ENCODE data around the gene GRM2. TPM values are rescaled to one million over a fixed set of nuclear protein-coding genes. Genes with fewer than 3 reads are reported as not detected.

GRM2 gene
- total RNA-seq, 5 donors from 2014 or later (not counting 1 experiment from before 2014, with no cell fraction given) = 1.5 to 6.9 (median 2.2) TPM

DNA sequence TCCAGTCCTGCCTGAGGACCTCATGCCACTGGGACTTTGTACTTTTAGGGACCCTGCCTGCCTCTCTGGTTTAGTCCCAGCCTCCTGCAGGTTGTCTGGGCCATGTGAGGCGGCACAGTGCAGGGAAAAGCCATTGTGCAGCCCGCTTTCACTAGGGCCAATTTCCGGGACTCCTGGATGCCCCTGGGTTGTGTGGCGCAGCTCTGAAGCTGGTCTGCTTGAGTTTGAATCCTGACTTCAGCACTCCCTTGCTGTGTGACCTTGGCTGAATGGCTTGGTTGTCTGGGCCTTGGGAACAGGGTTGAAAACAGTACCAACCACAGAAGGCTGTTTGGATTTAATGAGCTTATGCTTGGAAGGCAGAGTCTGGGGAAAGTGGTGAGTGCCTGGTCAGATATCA, 27.6 kb upstream of the GRM2 start:
- DNase-seq = no peak
- Mint-ChIP-seq H3K27me3 (no peaks in the 10 kb centered on the region), H3K36me3 (peaks cover 20% of the 10 kb centered on the region), H3K4me1 (peaks cover 94 to 97% (median 95%) of the 10 kb centered on the region in 3 donors), H3K4me3 (no peak overlapping the region), H3K27ac (peak overlapping the region; percentile 83 to 87), H3K9me3 (no peaks in the 10 kb centered on the region)
- POLR2A ChIA-PET = interaction anchor here in 1 of 2 donors (0.5 kb wide), 1 partner anchor 170 kb away, joined by 3 read pairs; no protein-coding TSS in a partner anchor
- no peak for ATAC-seq (replicated peaks in 1 of 4)
- Histone ChIP-seq H3K27me3 (replicated peaks in 1 of 2; ENCODE audit: control insufficient read depth in 2 of 2, extremely low read depth in 1 of 2, insufficient read depth in 2 of 2, low read length in 1 of 2) (no peaks in the 10 kb centered on the region), H3K27ac (ENCODE audit: low read length) (no peak overlapping the region), H3K36me3 (ENCODE audit: control insufficient read depth in 2 of 2, extremely low read depth in 1 of 2, insufficient read depth in 1 of 2, low read length in 1 of 2) (peaks cover 11 to 45% of the 10 kb centered on the region in 2 donors), H3K9me3 (no peaks in the 10 kb centered on the region), H3K4me1 (ENCODE audit: control insufficient read depth in 1 of 2, extremely low read depth in 1 of 2, insufficient read depth in 2 of 2, low read length in 2 of 2) (peaks cover 46 to 98% of the 10 kb centered on the region in 2 experiments), H3K4me3 (ENCODE audit: control insufficient read depth in 1 of 2, extremely low read depth in 1 of 2, low read length in 1 of 2) (no peak overlapping the region)
- 98% methylated on average over 4 of the region's 4 CpGs for WGBS (ENCODE audit: insufficient coverage)
- CTCF ChIA-PET = interaction anchor here in 1 of 2 donors (1.3 to 3.9 kb wide), 2 partner anchors 9 to 178 kb away, joined by 7 to 89 read pairs; partner anchors contain the start of gene DCAF1

DNA sequence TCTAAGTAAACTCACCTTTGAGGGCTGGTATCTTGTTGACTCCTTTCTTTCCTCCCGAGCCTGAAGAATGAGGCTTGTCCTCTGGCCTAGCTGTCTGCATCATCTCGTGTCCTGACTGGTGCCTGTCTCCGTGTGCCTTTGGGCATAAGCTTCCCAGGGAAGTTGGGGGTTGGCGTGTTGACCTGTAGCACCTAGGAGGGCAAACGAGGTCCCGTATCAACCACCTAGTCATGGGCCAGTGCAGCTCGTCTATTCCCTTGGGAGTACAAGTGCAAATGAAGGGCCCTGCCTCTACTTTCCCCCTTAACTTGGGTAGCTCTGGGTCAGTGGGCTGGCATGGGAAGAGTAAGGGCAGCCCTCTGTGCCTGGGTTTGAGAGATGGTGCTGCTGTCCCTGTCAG, 27.1 kb upstream of the GRM2 start:
- no peak overlapping the region for H3K27ac ChIP-seq (ENCODE audit: low read length)
- no peaks in the 10 kb centered on the region for H3K27me3 ChIP-seq (replicated peaks in 1 of 2; ENCODE audit: control insufficient read depth in 2 of 2, extremely low read depth in 1 of 2, insufficient read depth in 2 of 2, low read length in 1 of 2)
- Mint-ChIP-seq H3K27me3 (no peaks in the 10 kb centered on the region), H3K4me1 (peaks cover 94 to 97% (median 95%) of the 10 kb centered on the region in 3 donors), H3K9me3 (no peaks in the 10 kb centered on the region), H3K4me3 (no peak overlapping the region), H3K27ac (peak overlapping the region; percentile 83 to 88), H3K36me3 (peaks cover 21% of the 10 kb centered on the region)
- ChIA-PET CTCF (interaction anchor here in 1 of 2 donors (1.3 to 3.9 kb wide), 2 partner anchors 10 to 178 kb away, joined by 7 to 89 read pairs; partner anchors contain the start of gene DCAF1), POLR2A (interaction anchor here in 1 of 2 donors (0.5 kb wide), 1 partner anchor 171 kb away, joined by 3 read pairs; no protein-coding TSS in a partner anchor)
- H3K4me1 ChIP-seq (ENCODE audit: control insufficient read depth in 1 of 2, extremely low read depth in 1 of 2, insufficient read depth in 2 of 2, low read length in 2 of 2) = peaks cover 49 to 98% of the 10 kb centered on the region in 2 experiments
- DNase-seq (no peak), ATAC-seq (replicated peaks in 1 of 4) (no peak)
- peaks cover 12 to 45% of the 10 kb centered on the region in 2 donors for H3K36me3 ChIP-seq (ENCODE audit: control insufficient read depth in 2 of 2, extremely low read depth in 1 of 2, insufficient read depth in 1 of 2, low read length in 1 of 2)
- H3K4me3 ChIP-seq (ENCODE audit: control insufficient read depth in 1 of 2, extremely low read depth in 1 of 2, low read length in 1 of 2) = no peak overlapping the region
- no peaks in the 10 kb centered on the region for H3K9me3 ChIP-seq
- WGBS (ENCODE audit: insufficient coverage) = 81% methylated on average over 4 of the region's 7 CpGs

DNA sequence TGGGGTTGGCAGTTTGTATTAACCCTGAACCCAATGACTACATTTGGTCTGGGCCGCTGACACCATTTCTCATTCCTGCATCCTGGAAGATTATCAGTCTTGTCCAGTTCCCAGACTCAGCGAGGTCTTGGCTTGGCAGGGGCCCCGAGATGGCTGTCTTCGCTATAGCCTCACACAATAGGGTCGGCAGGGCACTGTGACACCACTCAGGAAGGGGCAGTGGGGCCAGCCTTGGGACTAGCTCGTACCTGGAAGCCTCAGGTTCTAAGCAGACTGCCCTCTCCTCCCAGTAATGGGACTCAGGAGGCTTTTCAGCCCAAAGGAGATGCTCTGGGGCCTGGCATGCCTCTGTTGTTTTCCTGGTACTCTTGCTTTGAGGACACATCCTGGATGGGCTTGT, 26.7 kb upstream of the GRM2 start:
- Histone ChIP-seq H3K27me3 (replicated peaks in 1 of 2; ENCODE audit: control insufficient read depth in 2 of 2, extremely low read depth in 1 of 2, insufficient read depth in 2 of 2, low read length in 1 of 2) (no peaks in the 10 kb centered on the region), H3K4me1 (ENCODE audit: control insufficient read depth in 1 of 2, extremely low read depth in 1 of 2, insufficient read depth in 2 of 2, low read length in 2 of 2) (peaks cover 53 to 98% of the 10 kb centered on the region in 2 experiments), H3K9me3 (no peaks in the 10 kb centered on the region), H3K27ac (ENCODE audit: low read length) (peak overlapping the region; percentile 58), H3K4me3 (ENCODE audit: control insufficient read depth in 1 of 2, extremely low read depth in 1 of 2, low read length in 1 of 2) (no peak overlapping the region), H3K36me3 (ENCODE audit: control insufficient read depth in 2 of 2, extremely low read depth in 1 of 2, insufficient read depth in 1 of 2, low read length in 1 of 2) (peaks cover 8 to 45% of the 10 kb centered on the region in 2 donors)
- DNase-seq = no peak
- WGBS (ENCODE audit: insufficient coverage) = 90% methylated on average over 5 of the region's 6 CpGs
- no peaks in the 10 kb centered on the region for H3K9me3 Mint-ChIP-seq
- no peaks in the 10 kb centered on the region for H3K27me3 Mint-ChIP-seq
- H3K27ac Mint-ChIP-seq = peak overlapping the region; percentile 83 to 88
- H3K36me3 Mint-ChIP-seq = peaks cover 21% of the 10 kb centered on the region
- peaks cover 94 to 97% (median 95%) of the 10 kb centered on the region in 3 donors for H3K4me1 Mint-ChIP-seq
- CTCF ChIA-PET = interaction anchor here in 1 of 2 donors (1.3 to 3.9 kb wide), 4 partner anchors 8 to 179 kb away, joined by 7 to 89 read pairs (median 32); partner anchors contain the start of genes DCAF1 and TEX264
- peak overlapping the region in 1 of 3 donors; percentile 46 for H3K4me3 Mint-ChIP-seq
- POLR2A ChIA-PET = no interaction called here
- no peak for ATAC-seq (replicated peaks in 1 of 4)

DNA sequence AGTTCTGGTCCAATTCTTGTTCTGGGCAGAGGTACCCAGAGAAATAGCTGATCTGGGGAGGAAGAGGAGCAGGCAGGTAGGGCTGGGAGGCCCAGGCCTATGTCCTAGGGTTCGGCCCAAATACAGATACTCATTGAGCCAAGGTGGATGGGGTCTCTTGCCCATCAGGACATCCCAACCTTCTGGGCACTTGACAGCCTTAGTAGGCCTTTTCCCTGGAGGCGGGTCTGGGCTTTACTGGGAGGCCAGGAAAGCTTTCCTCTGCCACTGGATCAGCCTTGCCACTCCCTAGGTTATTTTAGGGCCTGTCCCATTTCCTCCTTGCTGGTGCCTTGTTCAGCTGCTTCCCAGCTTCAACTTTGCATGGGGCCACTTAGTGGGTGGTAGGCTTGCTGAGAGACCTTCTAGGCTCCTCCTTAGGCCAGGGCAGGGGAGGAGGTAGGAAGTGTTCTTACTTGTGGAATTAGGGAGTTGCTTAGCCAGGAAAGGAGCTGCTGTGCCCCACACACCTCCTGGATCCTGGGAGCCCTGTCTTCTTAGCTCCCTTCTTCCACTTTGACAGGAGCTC, 26.1 kb upstream of the GRM2 start:
- H3K4me1 ChIP-seq (ENCODE audit: control insufficient read depth in 1 of 2, extremely low read depth in 1 of 2, insufficient read depth in 2 of 2, low read length in 2 of 2) = peaks cover 59 to 98% of the 10 kb centered on the region in 2 experiments
- ChIA-PET POLR2A (interaction anchor here (0.6 to 2.2 kb wide), 4 partner anchors 8 to 179 kb away, joined by 3 to 9 read pairs (median 6); no protein-coding TSS in a partner anchor), CTCF (interaction anchor here (0.6 to 3.9 kb wide), 11 partner anchors 8 to 291 kb away, joined by 3 to 89 read pairs (median 9); partner anchors contain the start of genes DCAF1 (in 1 of the 2) and TEX264 (in 1 of the 2))
- Mint-ChIP-seq H3K9me3 (no peaks in the 10 kb centered on the region), H3K4me1 (peaks cover 94 to 97% (median 95%) of the 10 kb centered on the region in 3 donors), H3K4me3 (peak overlapping the region; percentile 55 to 92 (median 58)), H3K27ac (peak overlapping the region; percentile 78 to 88), H3K36me3 (peaks cover 22% of the 10 kb centered on the region), H3K27me3 (no peaks in the 10 kb centered on the region)
- H3K27ac ChIP-seq (ENCODE audit: low read length) = peak overlapping the region; percentile 58
- 80% methylated on average over 1 of the region's 2 CpGs for WGBS (ENCODE audit: insufficient coverage)
- no peaks in the 10 kb centered on the region for H3K27me3 ChIP-seq (replicated peaks in 1 of 2; ENCODE audit: control insufficient read depth in 2 of 2, extremely low read depth in 1 of 2, insufficient read depth in 2 of 2, low read length in 1 of 2)
- peaks cover 8 to 48% of the 10 kb centered on the region in 2 donors for H3K36me3 ChIP-seq (ENCODE audit: control insufficient read depth in 2 of 2, extremely low read depth in 1 of 2, insufficient read depth in 1 of 2, low read length in 1 of 2)
- no peak for DNase-seq
- H3K9me3 ChIP-seq = no peaks in the 10 kb centered on the region
- ATAC-seq (replicated peaks in 1 of 4) = no peak
- H3K4me3 ChIP-seq (ENCODE audit: control insufficient read depth in 1 of 2, extremely low read depth in 1 of 2, low read length in 1 of 2) = no peak overlapping the region

DNA sequence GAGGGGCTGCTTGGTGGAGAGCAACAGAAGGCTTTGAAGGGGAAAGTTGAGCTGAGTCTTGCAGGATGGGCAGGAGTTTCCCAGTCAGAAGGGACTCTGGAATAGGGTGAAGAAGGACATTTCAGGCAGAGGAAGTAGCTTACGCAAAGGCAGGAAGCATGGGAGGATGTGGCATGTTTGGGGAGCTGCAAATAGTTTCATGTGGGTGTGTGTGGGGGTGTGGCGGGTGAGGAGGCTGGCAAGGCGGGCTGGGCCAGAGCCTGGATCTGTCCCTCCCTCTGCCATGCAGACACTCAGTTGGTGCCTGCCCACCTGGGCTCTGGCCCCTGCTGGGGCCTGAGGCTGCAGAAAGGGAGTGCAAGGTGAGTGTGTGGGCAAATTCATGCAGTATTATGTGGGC, 25.4 kb upstream of the GRM2 start:
- H3K4me3 Mint-ChIP-seq = peak overlapping the region; percentile 55 to 92 (median 58)
- ATAC-seq (replicated peaks in 1 of 4) (peak; percentile 70 to 81 (median 74)), DNase-seq (peak; percentile 12 to 69 (median 44))
- no peaks in the 10 kb centered on the region for H3K27me3 Mint-ChIP-seq
- Histone ChIP-seq H3K27me3 (replicated peaks in 1 of 2; ENCODE audit: control insufficient read depth in 2 of 2, extremely low read depth in 1 of 2, insufficient read depth in 2 of 2, low read length in 1 of 2) (no peaks in the 10 kb centered on the region), H3K4me1 (ENCODE audit: control insufficient read depth in 1 of 2, extremely low read depth in 1 of 2, insufficient read depth in 2 of 2, low read length in 2 of 2) (peaks cover 64 to 99% of the 10 kb centered on the region in 2 experiments), H3K9me3 (no peaks in the 10 kb centered on the region), H3K4me3 (ENCODE audit: control insufficient read depth in 1 of 2, extremely low read depth in 1 of 2, low read length in 1 of 2) (peak overlapping the region; percentile 25 to 46), H3K27ac (ENCODE audit: low read length) (peak overlapping the region; percentile 58), H3K36me3 (ENCODE audit: control insufficient read depth in 2 of 2, extremely low read depth in 1 of 2, insufficient read depth in 1 of 2, low read length in 1 of 2) (peaks cover 8 to 50% of the 10 kb centered on the region in 2 donors)
- H3K36me3 Mint-ChIP-seq = peaks cover 21% of the 10 kb centered on the region
- H3K27ac Mint-ChIP-seq = peak overlapping the region; percentile 78 to 79
- POLR2A ChIA-PET = interaction anchor here (0.6 to 2.2 kb wide), 4 partner anchors 9 to 179 kb away, joined by 3 to 9 read pairs (median 6); no protein-coding TSS in a partner anchor
- WGBS (ENCODE audit: insufficient coverage) = 0% methylated on average over 2 of the region's 3 CpGs
- H3K4me1 Mint-ChIP-seq = peaks cover 94 to 97% (median 95%) of the 10 kb centered on the region in 3 donors
- CTCF ChIA-PET = interaction anchor here (0.6 to 3.9 kb wide), 20 partner anchors 9 to 293 kb away, joined by 3 to 89 read pairs (median 8); partner anchors contain the start of genes DCAF1 (in 1 of the 2), RAD54L2 (in 1 of the 2) and TEX264 (in 1 of the 2)
- H3K9me3 Mint-ChIP-seq = no peaks in the 10 kb centered on the region

DNA sequence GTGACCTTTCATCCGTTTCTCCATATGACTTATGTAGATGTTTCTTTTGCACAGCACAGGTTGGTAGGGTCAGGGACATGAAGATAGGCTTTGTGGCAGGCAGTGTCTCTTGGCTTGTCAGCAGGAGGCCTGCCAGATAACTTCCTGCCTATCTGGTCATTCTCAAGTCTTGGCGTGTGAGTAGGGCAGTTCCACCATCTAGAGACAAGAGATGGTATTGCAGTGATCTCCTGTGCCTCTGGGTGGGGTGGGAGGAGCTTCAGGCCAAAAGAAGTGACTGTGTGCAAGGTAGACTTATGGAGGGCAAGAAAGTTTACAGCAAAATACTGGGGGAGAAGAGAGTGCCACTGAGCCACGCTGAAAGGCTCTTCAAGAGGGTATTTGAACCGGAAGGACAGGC, 24.8 kb upstream of the GRM2 start:
- no peaks in the 10 kb centered on the region for H3K9me3 ChIP-seq
- DNase-seq (peak; percentile 45 to 91 (median 70)), ATAC-seq (replicated peaks in 1 of 4) (peak; percentile 69 to 79 (median 73))
- H3K4me1 ChIP-seq (ENCODE audit: control insufficient read depth in 1 of 2, extremely low read depth in 1 of 2, insufficient read depth in 2 of 2, low read length in 2 of 2) = peaks cover 67 to 99% of the 10 kb centered on the region in 2 experiments
- Mint-ChIP-seq H3K9me3 (no peaks in the 10 kb centered on the region), H3K36me3 (peaks cover 23% of the 10 kb centered on the region), H3K27me3 (no peaks in the 10 kb centered on the region), H3K27ac (peak overlapping the region; percentile 78 to 79), H3K4me1 (peaks cover 94 to 97% (median 96%) of the 10 kb centered on the region in 3 donors), H3K4me3 (peak overlapping the region; percentile 55 to 92 (median 58))
- H3K36me3 ChIP-seq (ENCODE audit: control insufficient read depth in 2 of 2, extremely low read depth in 1 of 2, insufficient read depth in 1 of 2, low read length in 1 of 2) = peaks cover 5 to 51% of the 10 kb centered on the region in 2 donors
- ChIA-PET POLR2A (interaction anchor here (0.6 to 2.2 kb wide), 5 partner anchors 10 to 241 kb away, joined by 3 to 9 read pairs (median 8); partner anchors contain the start of gene DCAF1 (in 1 of the 2)), CTCF (interaction anchor here (0.6 to 3.9 kb wide), 22 partner anchors 9 to 297 kb away, joined by 3 to 89 read pairs (median 7); partner anchors contain the start of genes DCAF1 (in 1 of the 2), MANF (in 1 of the 2), RAD54L2 (in 1 of the 2) and RRP9 (in 1 of the 2))
- H3K4me3 ChIP-seq (ENCODE audit: control insufficient read depth in 1 of 2, extremely low read depth in 1 of 2, low read length in 1 of 2) = peak overlapping the region; percentile 25 to 46
- H3K27ac ChIP-seq (ENCODE audit: low read length) = peak overlapping the region; percentile 58
- no peaks in the 10 kb centered on the region for H3K27me3 ChIP-seq (replicated peaks in 1 of 2; ENCODE audit: control insufficient read depth in 2 of 2, extremely low read depth in 1 of 2, insufficient read depth in 2 of 2, low read length in 1 of 2)
- 17% methylated on average over 4 of the region's 4 CpGs for WGBS (ENCODE audit: insufficient coverage)

All from T-cell (primary cell).